ENCODE data around the gene ABCG1.

GRCh38 chr21:42298657-42299056 lies 79.7 kb downstream of the ABCG1 start:
- TF ChIP-seq CTCF (IDR thresholded peaks at IDR 0.05) (no peak), EP300 (IDR thresholded peaks at IDR 0.05) (no peak), POLR2A (IDR thresholded peaks at IDR 0.05) (no peak)

Data from stomach (tissue), 4 donors.